Activated CD4-positive, alpha-beta T cell treated with anti-CD3 and anti-CD28 coated beads for 48 hours (primary cell): ENCODE measurements around the gene TYROBP.
"Not testable (repeated sequence)": the region's sequence is repeated elsewhere in the genome, so short reads cannot be mapped to it uniquely, and the experiment has no call there.

ENCODE experiments used
- DNase-seq: peaks from one replicate; pipeline ENCODE4 v3.0.0-alpha.2; 2020

Gene TYROBP

DNA sequence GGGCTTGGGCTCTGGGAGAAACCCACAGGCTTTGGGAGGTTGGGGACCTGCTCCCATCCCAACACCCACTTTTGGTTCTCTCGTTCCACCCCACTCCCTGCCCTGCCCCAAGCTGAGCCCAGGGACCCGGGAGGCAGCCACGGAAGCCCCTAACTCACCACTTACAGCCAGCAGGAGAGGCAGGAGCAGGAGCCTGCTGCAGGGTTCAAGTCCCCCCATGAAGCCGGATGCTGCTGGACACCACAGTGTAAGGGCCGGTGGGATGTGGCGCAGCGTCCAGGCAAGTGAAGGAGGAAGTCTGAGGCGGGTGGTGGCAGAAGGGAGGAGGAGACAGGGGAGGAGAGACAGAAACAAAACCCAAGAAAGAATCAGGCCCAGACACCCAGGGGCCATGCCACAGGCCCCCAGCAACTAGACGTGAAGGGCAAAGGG is at the start of gene TYROBP:
TYROBP (minus strand) TSS at position 286 of the 432 bp plus-strand sequence; CDS start at position 219, 67 bp downstream.
- no peak for DNase-seq

DNA sequence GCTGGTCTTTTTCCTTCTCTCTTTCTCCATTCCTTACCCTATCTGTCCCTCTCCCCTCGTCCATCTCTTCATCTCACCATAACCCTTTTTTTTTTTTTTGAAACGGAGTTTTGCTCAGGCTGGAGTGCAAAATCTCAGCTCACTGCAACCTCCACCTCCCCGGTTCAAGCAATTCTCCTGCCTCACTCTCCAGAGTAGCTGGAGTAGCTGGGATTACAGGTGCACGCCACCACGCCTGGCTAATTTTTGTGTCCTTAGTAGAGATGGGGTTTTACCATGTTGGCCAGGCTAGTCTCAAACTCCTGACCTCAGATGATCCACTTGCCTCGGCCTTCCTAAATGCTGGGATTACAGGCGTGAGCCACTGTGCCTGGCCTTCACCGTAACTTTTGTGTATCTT is 49.3 kb upstream of the TYROBP start:
- DNase-seq, result not testable (repeated sequence)

- no peak for DNase-seq
Measured at GRCh38 chr19:35955881-35956634, 48.0 kb upstream of the TYROBP start.

- DNase-seq, result no peak
Measured at GRCh38 chr19:35949131-35949530, 41.0 kb upstream of the TYROBP start.

DNA sequence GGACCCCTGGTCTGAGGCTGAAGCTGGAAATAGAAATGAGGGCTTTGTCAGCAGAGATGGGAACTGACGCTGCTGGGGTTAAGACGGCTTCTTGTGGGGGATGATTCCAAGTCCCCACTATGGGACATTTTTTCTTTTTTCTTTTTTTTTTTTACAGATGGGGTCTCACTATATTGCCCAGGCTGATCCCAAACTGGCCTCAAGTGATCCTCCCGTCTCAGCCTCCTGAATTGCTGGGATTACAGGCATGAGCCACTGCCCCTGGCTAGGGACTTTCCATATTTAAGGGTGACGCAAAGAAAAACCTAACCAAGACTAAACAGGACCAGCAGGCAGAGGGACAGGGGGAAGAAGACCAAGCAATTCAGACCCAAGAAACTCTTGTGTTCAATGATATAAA is 38.1 kb upstream of the TYROBP start:
- DNase-seq, result no peak

- no peak for DNase-seq
Measured at GRCh38 chr19:35945121-35945790, 37.2 kb upstream of the TYROBP start.

- no peak for DNase-seq
Measured at GRCh38 chr19:35944556-35944955, 36.5 kb upstream of the TYROBP start.

DNA sequence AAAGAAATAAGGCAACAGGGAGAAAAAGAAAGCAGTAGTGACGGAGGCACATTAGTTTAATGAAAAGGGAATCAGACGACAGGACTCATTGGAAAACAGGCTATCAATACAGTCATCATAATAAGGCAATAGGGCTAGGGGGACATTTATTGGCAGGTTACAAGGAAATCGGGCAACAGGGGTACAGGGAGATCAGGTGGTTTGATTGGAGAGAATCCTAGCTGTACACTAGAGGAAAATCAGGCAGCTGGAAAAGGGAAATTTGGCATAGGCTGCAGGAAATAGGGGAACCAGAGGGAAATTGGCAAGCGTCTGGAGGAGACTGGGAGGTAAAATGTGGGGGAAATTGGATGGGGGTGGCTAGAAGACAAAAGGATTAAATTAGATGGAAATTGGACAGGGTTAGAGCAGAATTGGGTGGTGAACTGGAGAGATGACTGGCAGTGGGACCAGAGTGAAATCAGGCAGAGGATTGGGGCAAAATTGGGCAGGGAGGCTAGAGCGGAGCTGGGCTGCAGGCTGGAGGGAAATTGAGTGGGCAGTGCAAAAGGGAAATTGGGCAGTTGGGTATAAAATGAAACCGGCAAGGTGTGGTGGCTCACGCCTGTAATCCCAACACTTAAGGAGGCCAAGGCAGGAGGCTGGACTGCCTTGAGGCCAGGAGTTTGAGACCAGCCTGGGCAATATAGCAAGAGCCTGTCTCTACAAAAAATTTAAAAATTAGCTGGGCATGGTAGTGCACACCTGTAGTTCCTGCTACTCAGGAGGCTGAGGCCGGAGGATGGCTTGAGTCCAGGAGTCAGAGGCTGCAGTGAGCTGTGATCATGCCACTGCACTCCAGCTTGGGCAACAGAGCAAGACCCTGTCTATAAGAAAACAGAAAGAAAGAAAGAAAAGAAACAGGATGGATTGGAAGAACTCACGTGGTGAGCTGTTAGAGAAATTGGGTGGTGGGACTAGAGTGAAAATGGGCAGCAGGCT is 35.5 kb upstream of the TYROBP start:
- no peak for DNase-seq

GRCh38 chr19:35942235-35942634 is 34.1 kb upstream of the TYROBP start:
- DNase-seq, result no peak

DNA sequence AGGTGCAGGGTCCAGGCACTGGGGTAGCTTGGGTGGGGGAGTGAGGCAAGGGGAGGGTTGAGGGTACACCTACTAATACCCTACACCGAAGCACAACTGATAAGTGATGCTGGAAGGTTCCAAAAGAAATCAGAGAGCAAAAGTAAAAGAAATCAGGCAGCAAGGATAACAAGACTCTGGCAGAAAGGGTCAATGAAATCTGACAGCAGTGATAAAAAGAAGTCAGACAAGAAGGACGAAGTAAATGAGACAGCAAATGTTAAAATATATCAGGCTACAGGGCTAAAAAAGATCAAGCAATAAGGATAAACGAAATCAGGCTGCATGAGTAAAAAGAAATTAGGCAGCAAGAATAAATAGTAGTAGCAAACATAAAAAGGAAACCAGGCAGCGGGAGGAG is 32.7 kb upstream of the TYROBP start:
- no peak for DNase-seq

DNA sequence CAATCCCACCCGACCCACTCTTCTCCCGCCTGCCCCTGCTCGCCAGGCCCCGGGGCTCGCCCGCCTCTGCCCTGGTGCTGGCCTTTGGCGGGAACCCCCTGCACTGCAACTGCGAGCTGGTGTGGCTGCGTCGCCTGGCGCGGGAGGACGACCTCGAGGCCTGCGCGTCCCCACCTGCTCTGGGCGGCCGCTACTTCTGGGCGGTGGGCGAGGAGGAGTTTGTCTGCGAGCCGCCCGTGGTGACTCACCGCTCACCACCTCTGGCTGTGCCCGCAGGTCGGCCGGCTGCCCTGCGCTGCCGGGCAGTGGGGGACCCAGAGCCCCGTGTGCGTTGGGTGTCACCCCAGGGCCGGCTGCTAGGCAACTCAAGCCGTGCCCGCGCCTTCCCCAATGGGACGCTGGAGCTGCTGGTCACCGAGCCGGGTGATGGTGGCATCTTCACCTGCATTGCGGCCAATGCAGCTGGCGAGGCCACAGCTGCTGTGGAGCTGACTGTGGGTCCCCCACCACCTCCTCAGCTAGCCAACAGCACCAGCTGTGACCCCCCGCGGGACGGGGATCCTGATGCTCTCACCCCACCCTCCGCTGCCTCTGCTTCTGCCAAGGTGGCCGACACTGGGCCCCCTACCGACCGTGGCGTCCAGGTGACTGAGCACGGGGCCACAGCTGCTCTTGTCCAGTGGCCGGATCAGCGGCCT is 32.1 kb upstream of the TYROBP start:
- DNase-seq, result no peak

DNA sequence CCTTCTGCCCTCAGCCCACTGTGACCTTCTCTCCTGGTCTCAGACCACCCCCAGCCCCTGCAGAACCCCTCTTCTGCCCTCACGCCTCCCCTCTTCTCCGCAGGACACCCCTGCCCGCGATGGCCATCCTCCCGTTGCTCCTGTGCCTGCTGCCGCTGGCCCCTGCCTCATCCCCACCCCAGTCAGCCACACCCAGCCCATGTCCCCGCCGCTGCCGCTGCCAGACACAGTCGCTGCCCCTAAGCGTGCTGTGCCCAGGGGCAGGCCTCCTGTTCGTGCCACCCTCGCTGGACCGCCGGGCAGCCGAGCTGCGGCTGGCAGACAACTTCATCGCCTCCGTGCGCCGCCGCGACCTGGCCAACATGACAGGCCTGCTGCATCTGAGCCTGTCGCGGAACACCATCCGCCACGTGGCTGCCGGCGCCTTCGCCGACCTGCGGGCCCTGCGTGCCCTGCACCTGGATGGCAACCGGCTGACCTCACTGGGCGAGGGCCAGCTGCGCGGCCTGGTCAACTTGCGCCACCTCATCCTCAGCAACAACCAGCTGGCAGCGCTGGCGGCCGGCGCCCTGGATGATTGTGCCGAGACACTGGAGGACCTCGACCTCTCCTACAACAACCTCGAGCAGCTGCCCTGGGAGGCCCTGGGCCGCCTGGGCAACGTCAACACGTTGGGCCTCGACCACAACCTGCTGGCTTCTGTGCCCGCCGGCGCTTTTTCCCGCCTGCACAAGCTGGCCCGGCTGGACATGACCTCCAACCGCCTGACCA is 31.4 kb upstream of the TYROBP start:
- no peak for DNase-seq

GRCh38 chr19:35938282-35939224 is 30.5 kb upstream of the TYROBP start:
- no peak for DNase-seq

DNA sequence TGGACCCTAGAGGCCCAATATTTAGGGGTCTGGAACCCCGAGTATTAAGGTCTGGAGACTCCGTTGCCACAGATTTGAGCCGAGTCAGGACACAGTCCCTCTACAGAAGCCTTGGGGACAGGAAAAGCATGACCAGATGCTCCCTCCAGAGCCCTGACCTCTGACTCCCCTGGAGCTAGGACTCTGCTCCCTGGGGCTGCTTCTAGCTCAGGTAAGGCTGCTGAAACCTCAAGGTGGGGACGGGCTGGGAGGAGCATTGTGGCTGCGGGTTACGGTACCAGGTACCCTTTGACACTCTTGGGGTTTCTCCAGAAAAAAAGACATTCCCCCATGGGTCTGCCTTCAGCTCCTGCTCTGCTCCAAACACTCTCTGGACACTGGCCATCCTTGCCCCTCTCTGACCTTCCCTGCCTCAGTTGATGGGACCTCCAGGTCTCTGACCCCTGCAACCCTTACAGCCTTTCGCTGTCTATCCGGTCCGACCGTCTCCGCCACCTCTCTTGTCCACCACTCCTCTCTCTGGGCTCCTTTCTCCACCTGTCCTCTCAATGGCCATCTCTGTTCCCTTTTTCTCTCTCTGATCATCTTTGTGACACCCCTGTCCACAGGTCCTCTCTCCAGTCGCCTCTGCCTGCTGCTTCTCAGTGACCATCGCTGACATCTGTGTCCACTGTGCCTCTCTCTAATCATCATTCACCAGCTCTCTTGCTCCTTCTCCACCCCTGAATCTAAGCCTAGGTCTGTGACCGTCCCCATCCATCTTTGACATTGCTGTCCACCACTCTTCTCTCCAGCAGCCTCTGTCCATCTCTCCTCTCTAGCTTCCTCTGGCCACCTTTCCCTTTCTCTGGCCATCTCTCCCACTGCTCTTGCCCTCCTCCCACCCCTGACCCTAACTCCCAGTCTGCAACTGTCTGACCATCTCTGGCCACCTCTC is 29.5 kb upstream of the TYROBP start:
- DNase-seq, result no peak

- no peak for DNase-seq
Measured at GRCh38 chr19:35936738-35937268, 28.7 kb upstream of the TYROBP start.

DNA sequence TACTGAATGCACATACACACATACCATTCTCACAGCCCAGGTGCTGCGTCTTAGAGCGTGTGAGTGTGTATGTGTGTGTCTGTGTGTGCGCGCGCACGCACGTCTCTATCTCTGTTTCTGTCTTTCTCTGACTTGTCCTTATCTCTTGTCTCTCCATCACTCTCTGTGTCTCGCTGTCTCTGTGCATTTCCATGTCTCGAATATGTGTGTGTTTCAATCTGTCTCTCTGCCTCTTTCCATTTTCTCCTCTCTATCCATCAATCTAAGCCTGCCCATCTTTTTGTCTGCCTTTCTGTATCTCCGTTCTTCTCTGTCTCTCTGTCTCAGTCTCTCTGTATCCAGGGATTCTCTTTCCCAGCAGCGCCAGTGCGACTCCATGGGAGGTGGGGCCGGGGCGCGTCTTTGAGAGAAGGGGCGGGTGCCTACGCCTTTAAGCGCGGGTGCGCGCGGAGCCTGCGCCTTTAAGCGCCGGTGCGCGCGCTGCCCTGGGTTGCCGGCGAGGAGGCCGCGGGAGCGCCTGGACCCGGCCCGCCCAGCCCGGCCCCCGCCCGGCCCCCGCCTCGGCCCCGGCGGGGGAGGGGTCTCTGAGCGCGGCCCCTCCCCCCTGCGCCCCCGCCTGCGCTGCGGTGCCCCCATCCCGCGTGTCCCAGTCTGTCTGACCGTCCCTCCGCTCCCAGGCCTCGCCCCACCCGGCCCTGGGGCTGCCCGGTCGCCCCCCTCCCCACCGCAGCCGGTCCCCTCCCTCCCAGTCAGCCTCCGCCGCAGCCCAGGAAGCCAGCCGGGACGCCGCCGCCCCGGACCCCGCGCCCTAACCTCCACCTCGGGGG is 28.0 kb upstream of the TYROBP start, which contains the start of gene LRFN3:
LRFN3 (plus strand) TSS at position 464 of the 827 bp plus-strand sequence. CDS start 3,052 bp downstream, outside the sequence.
- peak; percentile 74 for DNase-seq

- DNase-seq, result no peak
Measured at GRCh38 chr19:35932291-35932936, 24.3 kb upstream of the TYROBP start.

DNA sequence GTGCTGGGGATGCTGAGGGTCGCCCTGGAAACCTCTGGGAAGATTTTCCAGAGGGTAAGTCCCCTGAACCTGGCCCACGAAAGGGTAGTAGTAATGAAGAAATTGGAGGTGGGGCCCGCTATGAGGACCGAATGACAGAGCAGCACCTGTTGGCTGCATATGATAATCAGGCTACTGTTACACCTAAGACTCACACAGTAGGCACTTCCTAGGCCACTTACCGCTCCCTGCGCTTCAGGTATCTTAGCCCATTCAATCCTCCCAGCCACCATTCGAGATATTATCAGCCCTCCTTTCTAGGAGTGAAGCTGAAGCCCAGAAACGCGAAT is 23.7 kb upstream of the TYROBP start:
- DNase-seq, result no peak
